K562 (cell line): Measurements from ENCODE around the gene ARHGAP42.

ENCODE experiments used
- CTCF ChIP-seq, 3 experiments: IDR thresholded peaks in 2 of 3; conservative IDR thresholded peaks in 1 of 3; 2 replicates each; pipeline ENCODE4 v1.5.1; 2011 to 2012; ENCODE audit warnings: low read length in 3 of 3, mild to moderate bottlenecking in 3 of 3, control low read depth in 2 of 3, improper control_type of control experiment in 1 of 3, inconsistent platforms in 1 of 3, low read depth in 1 of 3, mixed read lengths in 1 of 3, moderate library complexity in 1 of 3; ENCODE audit not compliant: insufficient read depth in 2 of 3
- EP300 ChIP-seq: IDR thresholded peaks from 2 replicates; pipeline ENCODE4 v1.6.1; 2012; ENCODE audit warnings: low read length, improper control_type of control experiment
- MAX ChIP-seq: sonication (generic); formaldehyde crosslinking; IDR thresholded peaks from 2 replicates; pipeline ENCODE4 v1.9.0; 2022; ENCODE audit warnings: mild to moderate bottlenecking, missing genetic modification reagents
- POLR2A ChIP-seq: fragments of 450-650 bp; conservative IDR thresholded peaks from 2 replicates; pipeline ENCODE4 v1.6.1; 2016
- POLR2AphosphoS2 ChIP-seq: IDR thresholded peaks from 2 replicates; pipeline ENCODE4 v1.6.1; 2012; ENCODE audit warnings: low read length, improper control_type of control experiment
- POLR2B ChIP-seq: fragments of 450-650 bp; IDR thresholded peaks from 2 replicates; pipeline ENCODE4 v1.6.1; 2018; ENCODE audit warnings: low read depth; ENCODE audit not compliant: partially characterized antibody

- TF ChIP-seq POLR2A, result no peak
- no peak for TF ChIP-seq POLR2B
- TF ChIP-seq EP300, result no peak
- TF ChIP-seq POLR2AphosphoS2, result no peak
- no peak for TF ChIP-seq CTCF (IDR thresholded peaks at IDR 0.05 in 2 of 3, conservative IDR thresholded peaks at IDR 0.05 in 1 of 3; ENCODE audit: insufficient read depth in 2 of 3, low read depth in 1 of 3, low read length in 3 of 3)
- TF ChIP-seq MAX (CRISPR knock-in tag), result no peak
Measured at GRCh38 chr11:100969008-100969407, 281.9 kb downstream of the ARHGAP42 start.
